HG03558 (cell line): ENCODE results near the gene CCSER2.
A peak's percentile ranks its signal among the peaks of the same experiment; 100 is the strongest.
"Not testable (repeated sequence)": the region's sequence is repeated elsewhere in the genome, so short reads cannot be mapped to it uniquely, and the experiment has no call there.

ENCODE experiments used
- ATAC-seq: cut with Tn5 transposase; IDR thresholded peaks from one replicate; pipeline ENCODE4 v1.9.1; 2021; ENCODE audit warnings: moderate number of reproducible peaks; ENCODE audit not compliant: unreplicated experiment; ENCODE audit errors: extremely low read depth

Gene CCSER2

GRCh38 chr10:84312816-84313215, 15.6 kb upstream of the CCSER2 start:
- no peak for ATAC-seq

- no peak for ATAC-seq
Observed at GRCh38 chr10:84314275-84314674, 14.1 kb upstream of the CCSER2 start.

- no peak for ATAC-seq
Observed at GRCh38 chr10:84317174-84317573, 11.2 kb upstream of the CCSER2 start.

- ATAC-seq, result no peak
Observed at GRCh38 chr10:84321902-84322301, 6.5 kb upstream of the CCSER2 start.

GRCh38 chr10:84323566-84323965, 4.8 kb upstream of the CCSER2 start:
- not testable (repeated sequence) for ATAC-seq

- ATAC-seq, result not testable (repeated sequence)
Observed at GRCh38 chr10:84326995-84327394, 1.4 kb upstream of the CCSER2 start.

- peak; percentile 3 for ATAC-seq
Observed at GRCh38 chr10:84329196-84329611, 815 bp downstream of the CCSER2 start.

GRCh38 chr10:84329986-84330651, 1.7 kb downstream of the CCSER2 start:
- ATAC-seq, result peak; percentile 67

GRCh38 chr10:84331091-84331490, 2.7 kb downstream of the CCSER2 start:
- no peak for ATAC-seq

GRCh38 chr10:84333864-84334451, 5.6 kb downstream of the CCSER2 start:
- ATAC-seq, result peak; percentile 16

- no peak for ATAC-seq
Observed at GRCh38 chr10:84334811-84335210, 6.4 kb downstream of the CCSER2 start.

GRCh38 chr10:84335516-84335915, 7.1 kb downstream of the CCSER2 start:
- no peak for ATAC-seq

GRCh38 chr10:84336406-84337090, 8.2 kb downstream of the CCSER2 start:
- no peak for ATAC-seq

- ATAC-seq, result no peak
Observed at GRCh38 chr10:84337199-84337598, 8.8 kb downstream of the CCSER2 start.

- no peak for ATAC-seq
Observed at GRCh38 chr10:84339025-84339424, 10.6 kb downstream of the CCSER2 start.

GRCh38 chr10:84340187-84340586, 11.8 kb downstream of the CCSER2 start:
- no peak for ATAC-seq

GRCh38 chr10:84340632-84341537, 12.5 kb downstream of the CCSER2 start:
- no peak for ATAC-seq

GRCh38 chr10:84341538-84341856, 13.1 kb downstream of the CCSER2 start:
- ATAC-seq, result no peak

GRCh38 chr10:84341983-84342382, 13.6 kb downstream of the CCSER2 start:
- ATAC-seq, result no peak

- ATAC-seq, result no peak
Observed at GRCh38 chr10:84342584-84342983, 14.2 kb downstream of the CCSER2 start.

- no peak for ATAC-seq
Observed at GRCh38 chr10:84343831-84344230, 15.4 kb downstream of the CCSER2 start.
